B cell (primary cell): ENCODE results near the gene RAMAC.

Source experiments
- CTCF ChIP-seq: fragments of 200-600 bp; IDR thresholded peaks from one replicate; pipeline ENCODE4 v1.8.0; 2022; ENCODE audit warnings: antibody characterized with exemption, mild to moderate bottlenecking
- EZH2 ChIP-seq: IDR thresholded peaks from 2 replicates; pipeline ENCODE4 v1.6.1; 2012; ENCODE audit warnings: borderline replicate concordance, low read depth, mild to moderate bottlenecking, moderate library complexity, low read length; ENCODE audit not compliant: insufficient read depth, poor library complexity, severe bottlenecking

- TF ChIP-seq CTCF (no peak), EZH2 (no peak)
These were observed 9.9 kb downstream of the RAMAC start for GRCh38 chr15:82995938-82996337.
